GM06990 (cell line): ENCODE measurements around the gene USP5.

Experiments used
- DNase-seq: peaks from one replicate; pipeline ENCODE4 v3.0.0-alpha.2; 2011; ENCODE audit not compliant: insufficient read length; ENCODE audit errors: extremely low read depth
- H3K27me3 ChIP-seq: replicated peaks from 2 replicates; pipeline ENCODE4 v1.6.0; 2011; ENCODE audit warnings: low read length; ENCODE audit not compliant: control insufficient read depth, insufficient read depth
- H3K36me3 ChIP-seq: 2 replicates; pipeline ENCODE4 v1.5.1; 2011; ENCODE audit warnings: low read length; ENCODE audit not compliant: control insufficient read depth, insufficient read depth
- H3K4me3 ChIP-seq: replicated peaks from 2 replicates; pipeline ENCODE4 v1.5.1; 2011; ENCODE audit warnings: low read depth, mild to moderate bottlenecking, control low read depth, low read length
- TF ChIP-seq, protein P1 (sequence below): IDR thresholded peaks from 2 replicates; pipeline ENCODE4 v1.5.1; 2011; ENCODE audit warnings: low read length, control low read depth, mild to moderate bottlenecking, inconsistent platforms; ENCODE audit not compliant: insufficient read depth, poor library complexity, severe bottlenecking

USP5 gene

DNA sequence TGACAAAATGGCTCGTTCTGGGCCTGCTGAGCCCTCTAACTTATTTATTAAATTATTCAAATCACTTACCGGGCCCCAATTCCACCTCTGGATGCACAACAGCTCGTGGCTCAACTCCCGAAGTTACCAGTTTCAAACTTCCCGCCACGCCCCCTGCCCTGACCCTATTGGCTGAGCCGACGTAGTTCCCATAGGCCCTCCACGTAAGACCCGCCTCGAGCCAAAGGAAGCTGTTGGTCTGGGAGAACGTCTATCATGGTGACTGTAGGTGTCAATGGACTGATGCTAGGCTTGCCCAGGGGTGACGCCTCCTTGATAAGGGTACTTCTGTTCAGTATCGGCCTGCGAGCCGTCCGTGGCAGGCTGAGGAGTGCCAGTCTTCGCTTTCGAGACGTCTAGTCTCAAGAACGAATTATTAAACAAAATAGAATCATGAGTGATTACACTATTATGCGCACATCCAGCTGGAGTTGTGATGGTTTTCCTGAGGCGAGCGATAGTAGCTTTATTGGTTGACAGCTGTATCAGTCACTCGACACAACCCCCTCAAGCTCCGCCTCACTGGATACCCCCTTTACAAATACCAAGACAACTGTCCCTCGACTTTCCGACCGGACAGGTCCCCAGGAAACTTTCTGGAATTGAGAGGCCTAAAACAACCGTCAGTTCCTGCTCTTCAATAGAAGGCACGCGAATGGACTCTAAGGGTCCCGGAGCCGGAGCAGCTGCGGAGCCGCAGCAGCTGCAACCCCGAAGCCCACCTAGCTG is 613 bp upstream of the USP5 start, which contains the start of gene CDCA3:
Gene CDCA3, minus strand, starts transcription at position 134 of the 768 bp plus-strand sequence. CDS start 334 bp downstream, outside the sequence.
- peak; percentile 88 for DNase-seq
- peaks cover 14% of the 10 kb centered on the region for H3K36me3 ChIP-seq
- TF ChIP-seq, protein P1, sequence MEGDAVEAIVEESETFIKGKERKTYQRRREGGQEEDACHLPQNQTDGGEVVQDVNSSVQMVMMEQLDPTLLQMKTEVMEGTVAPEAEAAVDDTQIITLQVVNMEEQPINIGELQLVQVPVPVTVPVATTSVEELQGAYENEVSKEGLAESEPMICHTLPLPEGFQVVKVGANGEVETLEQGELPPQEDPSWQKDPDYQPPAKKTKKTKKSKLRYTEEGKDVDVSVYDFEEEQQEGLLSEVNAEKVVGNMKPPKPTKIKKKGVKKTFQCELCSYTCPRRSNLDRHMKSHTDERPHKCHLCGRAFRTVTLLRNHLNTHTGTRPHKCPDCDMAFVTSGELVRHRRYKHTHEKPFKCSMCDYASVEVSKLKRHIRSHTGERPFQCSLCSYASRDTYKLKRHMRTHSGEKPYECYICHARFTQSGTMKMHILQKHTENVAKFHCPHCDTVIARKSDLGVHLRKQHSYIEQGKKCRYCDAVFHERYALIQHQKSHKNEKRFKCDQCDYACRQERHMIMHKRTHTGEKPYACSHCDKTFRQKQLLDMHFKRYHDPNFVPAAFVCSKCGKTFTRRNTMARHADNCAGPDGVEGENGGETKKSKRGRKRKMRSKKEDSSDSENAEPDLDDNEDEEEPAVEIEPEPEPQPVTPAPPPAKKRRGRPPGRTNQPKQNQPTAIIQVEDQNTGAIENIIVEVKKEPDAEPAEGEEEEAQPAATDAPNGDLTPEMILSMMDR: no peak
- H3K27me3 ChIP-seq: no peaks in the 10 kb centered on the region
- H3K4me3 ChIP-seq: peak within 1 kb of the TSS; percentile 95

DNA sequence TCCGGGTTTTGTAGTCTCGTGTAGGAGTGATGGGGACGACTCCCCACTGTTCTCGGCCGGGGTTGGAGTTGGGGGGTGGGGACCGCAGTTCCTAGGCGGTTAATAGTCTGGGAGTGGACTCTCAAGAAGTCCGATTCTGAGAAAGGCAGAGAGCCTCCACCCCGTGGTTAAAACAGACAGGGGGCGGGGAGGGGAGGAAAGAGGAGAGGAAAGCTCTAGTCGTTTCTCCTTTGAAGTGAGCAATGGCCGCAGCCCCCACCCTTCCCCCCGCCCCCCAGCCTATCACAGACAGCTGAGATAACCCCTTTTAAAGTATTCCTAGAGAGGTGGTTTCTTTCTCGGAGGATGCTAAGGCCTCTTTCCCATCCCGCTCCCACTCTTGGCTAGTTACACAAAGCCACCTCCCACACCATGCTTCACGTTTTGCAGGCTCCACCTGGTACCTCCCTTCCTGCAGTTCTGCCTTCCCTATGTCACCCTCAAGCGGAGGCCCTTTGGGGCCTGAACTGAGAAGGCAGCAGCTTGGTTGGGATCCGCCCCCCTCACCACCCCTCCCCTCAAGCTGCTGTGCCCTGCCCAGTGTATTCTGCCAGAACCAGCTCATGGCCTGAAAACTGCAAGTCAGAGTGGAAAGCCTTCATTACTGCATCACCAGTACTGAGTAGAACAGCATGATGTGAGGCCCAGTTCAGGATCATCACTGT is 853 bp downstream of the USP5 start:
- Histone ChIP-seq H3K36me3 (peaks cover 23% of the 10 kb centered on the region), H3K4me3 (peak overlapping the region; percentile 80), H3K27me3 (no peaks in the 10 kb centered on the region)
- TF ChIP-seq, protein P1: no peak
- DNase-seq: peak; percentile 51

DNA sequence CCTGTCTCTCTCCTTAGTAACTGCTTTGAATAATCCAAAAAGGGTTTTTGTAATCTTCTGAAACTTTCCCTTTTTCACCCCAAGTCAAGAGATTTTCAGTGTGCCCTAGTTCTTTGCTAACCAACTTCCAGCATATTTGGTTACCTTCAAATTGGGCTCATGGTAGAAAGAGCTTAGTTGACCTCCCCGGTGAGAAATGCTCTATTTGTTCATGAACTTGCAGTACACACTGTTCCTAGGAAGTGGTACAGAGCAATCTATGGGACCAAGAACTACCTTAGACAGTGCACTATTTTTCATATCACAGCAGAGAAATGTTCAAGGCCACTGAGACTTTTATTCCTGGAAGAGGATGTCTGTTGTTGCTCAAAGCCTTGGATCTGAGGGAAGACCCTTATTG is 1.7 kb downstream of the USP5 start:
- no peaks in the 10 kb centered on the region for H3K27me3 ChIP-seq
- TF ChIP-seq, protein P1: no peak
- peaks cover 26% of the 10 kb centered on the region for H3K36me3 ChIP-seq
- peak overlapping the region; percentile 80; the same call in 1 of the 2 replicates for H3K4me3 ChIP-seq
- DNase-seq: no peak

DNA sequence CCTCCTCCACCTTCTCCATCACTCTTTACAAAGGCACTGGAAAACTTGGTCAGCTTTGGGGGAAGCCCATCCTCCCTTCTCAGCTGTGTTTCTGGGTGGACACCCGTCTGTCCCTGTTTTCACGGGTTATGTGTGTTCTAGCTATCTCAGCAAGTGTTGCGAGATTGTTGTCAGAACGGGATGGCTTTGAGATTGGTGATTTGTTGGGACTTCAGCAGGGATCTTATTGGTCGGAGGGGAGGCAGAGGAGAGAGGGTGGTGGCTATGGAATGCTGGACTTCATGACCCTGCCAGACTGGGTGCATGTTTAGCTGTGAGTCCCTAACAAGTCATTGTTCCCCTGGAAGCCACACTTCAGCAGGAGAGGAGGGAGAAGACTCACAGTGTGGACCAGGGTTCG is 2.1 kb downstream of the USP5 start:
- TF ChIP-seq, protein P1: no peak
- DNase-seq: no peak
- Histone ChIP-seq H3K36me3 (peaks cover 28% of the 10 kb centered on the region), H3K4me3 (no peak overlapping the region), H3K27me3 (no peaks in the 10 kb centered on the region)

DNA sequence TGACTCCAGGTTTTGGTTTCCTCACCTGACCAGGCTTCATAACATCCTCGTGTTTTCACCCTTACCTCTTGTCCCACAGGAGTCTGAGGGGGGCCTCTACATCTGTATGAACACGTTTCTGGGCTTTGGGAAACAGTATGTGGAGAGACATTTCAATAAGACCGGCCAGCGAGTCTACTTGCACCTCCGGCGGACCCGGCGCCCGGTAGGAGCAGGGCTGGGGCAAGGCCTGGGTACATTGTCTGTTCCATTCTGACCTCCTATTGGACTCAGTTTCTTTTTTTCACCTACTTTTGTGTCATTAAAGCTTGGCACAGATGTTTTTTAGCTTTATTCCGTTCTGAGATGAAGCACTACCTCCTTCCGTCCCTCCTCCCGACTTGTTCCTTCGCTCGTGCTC is 3.4 kb downstream of the USP5 start:
- Histone ChIP-seq H3K36me3 (peaks cover 35% of the 10 kb centered on the region), H3K4me3 (no peak overlapping the region), H3K27me3 (no peaks in the 10 kb centered on the region)
- TF ChIP-seq, protein P1: no peak
- no peak for DNase-seq
